ENCODE data around the gene ADAMTS3. TPM values are rescaled to one million over a fixed set of nuclear protein-coding genes. Genes with fewer than 3 reads are reported as not detected.

Gene ADAMTS3
- total RNA-seq, 1 donor from 2014 or later: not detected

DNA sequence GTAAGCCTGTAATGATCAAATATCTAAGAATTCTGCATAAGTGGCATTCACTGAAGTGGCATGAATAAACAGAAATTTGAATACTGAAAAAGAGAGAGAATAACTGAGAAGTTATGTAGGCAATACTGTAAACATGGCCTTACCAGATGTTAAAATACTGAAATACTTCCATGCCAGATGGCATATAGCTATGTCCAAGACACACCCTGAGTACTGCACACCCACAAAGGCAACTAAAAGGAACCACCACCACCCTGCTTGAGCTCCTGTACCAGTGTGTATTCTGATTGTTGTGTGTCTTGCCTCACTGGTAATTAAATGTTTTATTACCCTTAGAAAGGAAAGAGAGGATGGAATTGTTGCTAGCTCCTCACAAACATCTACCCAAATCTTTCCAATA is 192.1 kb downstream of the ADAMTS3 start:
- Mint-ChIP-seq H3K27me3 (ENCODE audit: low read depth) (no peaks in the 10 kb centered on the region), H3K9me3 (no peaks in the 10 kb centered on the region), H3K4me3 (ENCODE audit: low read depth) (no peak overlapping the region), H3K27ac (no peak overlapping the region), H3K36me3 (ENCODE audit: low read depth) (no peaks in the 10 kb centered on the region), H3K4me1 (ENCODE audit: low read depth) (no peaks in the 10 kb centered on the region)
- DNase-seq (ENCODE audit: low spot score): no peak
- intact Hi-C loops (cut with micrococcal nuclease): no loop called here

- no peak for DNase-seq (ENCODE audit: low spot score)
- H3K27me3 Mint-ChIP-seq (ENCODE audit: low read depth): no peaks in the 10 kb centered on the region
- H3K4me3 Mint-ChIP-seq (ENCODE audit: low read depth): no peak overlapping the region
- intact Hi-C loops (cut with micrococcal nuclease): no loop called here
- no peaks in the 10 kb centered on the region for H3K9me3 Mint-ChIP-seq
- H3K27ac Mint-ChIP-seq: no peak overlapping the region
- H3K4me1 Mint-ChIP-seq (ENCODE audit: low read depth): no peaks in the 10 kb centered on the region
- no peaks in the 10 kb centered on the region for H3K36me3 Mint-ChIP-seq (ENCODE audit: low read depth)
Measured at GRCh38 chr4:72375073-72375736, 193.8 kb downstream of the ADAMTS3 start.

- Mint-ChIP-seq H3K36me3 (ENCODE audit: low read depth) (no peaks in the 10 kb centered on the region), H3K27ac (no peak overlapping the region), H3K9me3 (no peaks in the 10 kb centered on the region), H3K4me1 (ENCODE audit: low read depth) (no peaks in the 10 kb centered on the region), H3K27me3 (ENCODE audit: low read depth) (no peaks in the 10 kb centered on the region), H3K4me3 (ENCODE audit: low read depth) (no peak overlapping the region)
- intact Hi-C loops (cut with micrococcal nuclease): no loop called here
- DNase-seq (ENCODE audit: low spot score): no peak
Measured at GRCh38 chr4:72374159-72374558, 194.9 kb downstream of the ADAMTS3 start.

DNA sequence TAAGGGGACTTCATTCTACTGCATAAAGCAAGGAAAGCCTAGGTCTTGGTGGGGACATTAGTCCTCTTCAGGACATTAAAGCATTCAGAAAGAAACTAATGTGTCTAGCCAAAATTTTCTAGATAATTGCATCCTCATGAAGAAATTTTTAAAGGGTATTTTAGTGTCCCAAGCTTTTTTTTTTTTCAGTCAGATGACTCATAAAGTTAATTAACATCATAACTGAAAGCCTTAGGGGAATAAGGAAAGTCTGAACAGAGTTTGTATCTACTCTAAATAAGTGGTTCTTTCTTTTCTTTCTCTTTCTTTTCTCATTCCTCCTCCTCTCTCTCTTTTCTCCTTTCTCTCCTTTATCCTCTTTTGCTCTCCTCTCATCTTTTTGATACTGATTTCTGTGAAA is 202.4 kb downstream of the ADAMTS3 start:
- no peak for DNase-seq (ENCODE audit: low spot score)
- Mint-ChIP-seq H3K36me3 (ENCODE audit: low read depth) (no peaks in the 10 kb centered on the region), H3K27me3 (ENCODE audit: low read depth) (no peaks in the 10 kb centered on the region), H3K9me3 (no peaks in the 10 kb centered on the region), H3K4me1 (ENCODE audit: low read depth) (no peaks in the 10 kb centered on the region), H3K27ac (no peak overlapping the region), H3K4me3 (ENCODE audit: low read depth) (no peak overlapping the region)
- intact Hi-C loops (cut with micrococcal nuclease): no loop called here

GRCh38 chr4:72365981-72366380 is 203.0 kb downstream of the ADAMTS3 start:
- H3K4me3 Mint-ChIP-seq (ENCODE audit: low read depth): no peak overlapping the region
- intact Hi-C loops (cut with micrococcal nuclease): no loop called here
- no peaks in the 10 kb centered on the region for H3K27me3 Mint-ChIP-seq (ENCODE audit: low read depth)
- H3K36me3 Mint-ChIP-seq (ENCODE audit: low read depth): no peaks in the 10 kb centered on the region
- H3K4me1 Mint-ChIP-seq (ENCODE audit: low read depth): no peaks in the 10 kb centered on the region
- H3K9me3 Mint-ChIP-seq: no peaks in the 10 kb centered on the region
- DNase-seq (ENCODE audit: low spot score): no peak
- no peak overlapping the region for H3K27ac Mint-ChIP-seq

- intact Hi-C loops (cut with micrococcal nuclease): no loop called here
- Mint-ChIP-seq H3K4me3 (ENCODE audit: low read depth) (no peak overlapping the region), H3K36me3 (ENCODE audit: low read depth) (no peaks in the 10 kb centered on the region), H3K4me1 (ENCODE audit: low read depth) (no peaks in the 10 kb centered on the region), H3K9me3 (no peaks in the 10 kb centered on the region), H3K27ac (no peak overlapping the region), H3K27me3 (ENCODE audit: low read depth) (no peaks in the 10 kb centered on the region)
- no peak for DNase-seq (ENCODE audit: low spot score)
Measured at GRCh38 chr4:72365016-72365415, 204.0 kb downstream of the ADAMTS3 start.

DNA sequence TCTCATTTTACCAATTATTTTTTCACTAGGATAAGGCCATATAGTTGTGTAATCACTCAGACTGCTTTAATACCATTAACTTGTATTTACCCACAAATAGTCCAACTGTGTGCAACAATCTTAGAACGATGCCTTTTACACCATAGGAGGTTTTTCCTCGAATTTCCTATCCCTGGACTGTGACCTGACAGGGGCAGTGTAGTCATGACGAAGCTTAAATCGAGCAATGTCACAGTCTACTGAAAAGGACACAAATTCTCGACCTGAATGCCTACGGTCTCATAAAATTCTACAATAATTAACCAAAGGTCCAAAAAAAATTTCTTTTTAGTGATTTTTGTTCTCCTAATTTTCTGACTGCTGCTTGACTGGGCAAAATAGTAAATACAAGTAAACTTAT is 208.9 kb downstream of the ADAMTS3 start:
- Mint-ChIP-seq H3K27me3 (ENCODE audit: low read depth) (no peaks in the 10 kb centered on the region), H3K36me3 (ENCODE audit: low read depth) (no peaks in the 10 kb centered on the region), H3K4me1 (ENCODE audit: low read depth) (no peaks in the 10 kb centered on the region), H3K27ac (no peak overlapping the region), H3K4me3 (ENCODE audit: low read depth) (no peak overlapping the region), H3K9me3 (no peaks in the 10 kb centered on the region)
- DNase-seq (ENCODE audit: low spot score): no peak
- intact Hi-C loops (cut with micrococcal nuclease): no loop called here

- intact Hi-C loops (cut with micrococcal nuclease): no loop called here
- Mint-ChIP-seq H3K4me1 (ENCODE audit: low read depth) (no peaks in the 10 kb centered on the region), H3K27me3 (ENCODE audit: low read depth) (no peaks in the 10 kb centered on the region), H3K36me3 (ENCODE audit: low read depth) (no peaks in the 10 kb centered on the region), H3K27ac (no peak overlapping the region), H3K9me3 (no peaks in the 10 kb centered on the region), H3K4me3 (ENCODE audit: low read depth) (no peak overlapping the region)
- no peak for DNase-seq (ENCODE audit: low spot score)
Measured at GRCh38 chr4:72358483-72358882, 210.5 kb downstream of the ADAMTS3 start.

DNA sequence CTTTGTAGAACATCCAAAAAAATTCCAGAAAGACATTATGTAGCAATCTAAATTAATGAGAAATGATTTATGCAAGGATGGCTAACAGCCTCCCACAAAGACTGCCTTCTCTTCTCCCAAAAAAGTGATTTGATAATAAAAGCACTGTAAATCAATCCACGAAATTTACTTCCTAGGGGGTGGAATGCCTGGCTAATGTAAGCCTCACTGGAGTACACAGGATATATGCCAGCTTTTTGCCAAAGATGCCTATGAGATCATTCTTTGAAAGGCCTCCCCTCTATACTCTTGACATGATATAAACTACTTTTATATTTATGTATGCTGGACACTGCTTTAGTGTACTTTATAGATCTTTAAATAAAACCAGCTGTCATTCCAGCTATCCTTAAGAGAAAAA is 211.1 kb downstream of the ADAMTS3 start:
- Mint-ChIP-seq H3K4me1 (ENCODE audit: low read depth) (no peaks in the 10 kb centered on the region), H3K9me3 (no peaks in the 10 kb centered on the region), H3K4me3 (ENCODE audit: low read depth) (no peak overlapping the region), H3K36me3 (ENCODE audit: low read depth) (no peaks in the 10 kb centered on the region), H3K27ac (no peak overlapping the region), H3K27me3 (ENCODE audit: low read depth) (no peaks in the 10 kb centered on the region)
- DNase-seq (ENCODE audit: low spot score): no peak
- intact Hi-C loops (cut with micrococcal nuclease): no loop called here

- Mint-ChIP-seq H3K27me3 (ENCODE audit: low read depth) (no peaks in the 10 kb centered on the region), H3K9me3 (no peaks in the 10 kb centered on the region), H3K36me3 (ENCODE audit: low read depth) (no peaks in the 10 kb centered on the region), H3K4me1 (ENCODE audit: low read depth) (no peaks in the 10 kb centered on the region), H3K4me3 (ENCODE audit: low read depth) (no peak overlapping the region), H3K27ac (no peak overlapping the region)
- intact Hi-C loops (cut with micrococcal nuclease): no loop called here
- no peak for DNase-seq (ENCODE audit: low spot score)
Measured at GRCh38 chr4:72352711-72353110, 216.3 kb downstream of the ADAMTS3 start.

GRCh38 chr4:72351521-72351920 is 217.5 kb downstream of the ADAMTS3 start:
- Mint-ChIP-seq H3K36me3 (ENCODE audit: low read depth) (no peaks in the 10 kb centered on the region), H3K4me3 (ENCODE audit: low read depth) (no peak overlapping the region), H3K4me1 (ENCODE audit: low read depth) (no peaks in the 10 kb centered on the region), H3K9me3 (no peaks in the 10 kb centered on the region), H3K27me3 (ENCODE audit: low read depth) (no peaks in the 10 kb centered on the region), H3K27ac (no peak overlapping the region)
- DNase-seq (ENCODE audit: low spot score): no peak
- intact Hi-C loops (cut with micrococcal nuclease): no loop called here

DNA sequence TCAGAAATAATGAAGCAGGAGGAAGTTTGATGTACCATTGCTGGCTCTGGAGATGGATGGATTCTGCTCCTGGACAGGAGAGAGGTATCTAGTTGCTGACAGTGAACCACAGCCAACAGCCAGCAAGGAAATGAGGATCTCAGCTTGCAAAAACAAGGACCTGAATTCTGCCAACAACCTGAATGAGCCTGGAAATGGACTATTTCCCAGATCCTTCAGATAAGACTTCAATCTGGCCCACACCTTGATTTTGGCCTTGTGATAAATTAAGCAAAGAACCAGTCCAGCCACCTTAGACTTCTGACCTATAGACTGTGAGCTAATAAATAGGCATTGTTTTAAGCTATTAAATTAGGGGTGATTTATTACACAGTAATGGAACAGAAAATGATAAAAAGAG is 220.3 kb downstream of the ADAMTS3 start:
- intact Hi-C loops (cut with micrococcal nuclease): no loop called here
- Mint-ChIP-seq H3K4me3 (ENCODE audit: low read depth) (no peak overlapping the region), H3K27ac (no peak overlapping the region), H3K36me3 (ENCODE audit: low read depth) (no peaks in the 10 kb centered on the region), H3K4me1 (ENCODE audit: low read depth) (no peaks in the 10 kb centered on the region), H3K27me3 (ENCODE audit: low read depth) (no peaks in the 10 kb centered on the region), H3K9me3 (no peaks in the 10 kb centered on the region)
- DNase-seq (ENCODE audit: low spot score): no peak

- Mint-ChIP-seq H3K27me3 (ENCODE audit: low read depth) (no peaks in the 10 kb centered on the region), H3K4me3 (ENCODE audit: low read depth) (no peak overlapping the region), H3K27ac (no peak overlapping the region), H3K9me3 (no peaks in the 10 kb centered on the region), H3K36me3 (ENCODE audit: low read depth) (no peaks in the 10 kb centered on the region), H3K4me1 (ENCODE audit: low read depth) (no peaks in the 10 kb centered on the region)
- DNase-seq (ENCODE audit: low spot score): no peak
- intact Hi-C loops (cut with micrococcal nuclease): no loop called here
Measured at GRCh38 chr4:72344418-72344817, 224.6 kb downstream of the ADAMTS3 start.

DNA sequence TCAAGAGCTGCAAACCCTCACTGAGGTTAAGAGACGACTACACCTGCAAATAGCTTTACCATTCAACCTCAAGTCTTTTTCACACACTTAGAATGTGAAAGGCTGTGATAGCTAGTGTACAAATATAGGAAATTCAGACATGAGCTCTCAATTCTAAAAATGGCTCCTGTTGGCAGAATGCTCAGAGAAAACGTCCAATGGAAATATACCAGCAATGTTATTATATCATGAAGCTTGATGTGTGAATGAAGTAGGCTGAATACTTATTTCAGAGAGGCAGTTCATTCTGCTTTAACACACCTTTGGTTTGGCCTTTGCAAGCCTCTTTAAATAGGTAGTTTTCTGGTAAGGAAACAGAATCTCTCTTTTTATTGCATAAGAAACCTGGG is 227.6 kb downstream of the ADAMTS3 start:
- Mint-ChIP-seq H3K4me3 (ENCODE audit: low read depth) (no peak overlapping the region), H3K27me3 (ENCODE audit: low read depth) (no peaks in the 10 kb centered on the region), H3K36me3 (ENCODE audit: low read depth) (no peaks in the 10 kb centered on the region), H3K4me1 (ENCODE audit: low read depth) (no peaks in the 10 kb centered on the region), H3K9me3 (no peaks in the 10 kb centered on the region), H3K27ac (no peak overlapping the region)
- DNase-seq (ENCODE audit: low spot score): no peak
- intact Hi-C loops (cut with micrococcal nuclease): no loop called here

All from activated T-helper 2 cell treated with anti-CD3 and anti-CD28 coated beads, Interferon-gamma antibody, Interleukin-2, Interleukin-4, amounts not matched to agents 10 μg/mL and 5 μg/mL and 100 μg/mL, durations not matched to agents 14 hours and 24 hours and 36 hours (primary cell).